SK-N-SH treated with all-trans-retinoic acid at 6 μM for 48 hours (cell line): ENCODE measurements around the gene MAT1A.

Experiments used
- ARNTL ChIP-seq: fragments of 450-650 bp; formaldehyde crosslinking; IDR thresholded peaks from 2 replicates; pipeline ENCODE4 v1.5.0; 2020; ENCODE audit warnings: low read depth, mild to moderate bottlenecking, moderate library complexity, borderline replicate concordance
- BACH2 ChIP-seq: fragments of 250-450 bp; sonication (Bioruptor Pico); IDR thresholded peaks from 2 replicates; pipeline ENCODE4 v1.9.0; 2021; ENCODE audit warnings: mild to moderate bottlenecking, borderline replicate concordance
- GLIS3 ChIP-seq: fragments of 250-450 bp; sonication (Bioruptor Pico); IDR thresholded peaks from 2 replicates; pipeline ENCODE4 v1.5.0; 2020; ENCODE audit warnings: mild to moderate bottlenecking, moderate library complexity
- SNAI2 ChIP-seq: fragments of 250-450 bp; sonication (Bioruptor Pico); IDR thresholded peaks from 2 replicates; pipeline ENCODE4 v1.5.0; 2020; ENCODE audit warnings: mild to moderate bottlenecking, moderate library complexity
- TOX ChIP-seq: fragments of 250-450 bp; sonication (Bioruptor Pico); IDR thresholded peaks from 2 replicates; pipeline ENCODE4 v1.8.0; 2021; ENCODE audit warnings: mild to moderate bottlenecking, moderate library complexity, borderline replicate concordance
- ZC3H10 ChIP-seq: fragments of 250-450 bp; sonication (Bioruptor Pico); IDR thresholded peaks from 2 replicates; pipeline ENCODE4 v1.5.1; 2021; ENCODE audit warnings: mild to moderate bottlenecking, moderate library complexity
- ZFP30 ChIP-seq: fragments of 450-650 bp; formaldehyde crosslinking; IDR thresholded peaks from 2 replicates; pipeline ENCODE4 v1.5.0; 2022; ENCODE audit warnings: mild to moderate bottlenecking, moderate library complexity
- TF ChIP-seq, protein P1 (sequence below): fragments of 250-450 bp; sonication (Bioruptor Pico); IDR thresholded peaks from 2 replicates; pipeline ENCODE4 v1.8.0; 2021; ENCODE audit warnings: low read depth, mild to moderate bottlenecking, moderate library complexity, borderline replicate concordance
- TF ChIP-seq, protein P2 (sequence below): fragments of 250-450 bp; sonication (Bioruptor Pico); IDR thresholded peaks from 2 replicates; pipeline ENCODE4 v1.8.0; 2020; ENCODE audit warnings: mild to moderate bottlenecking, moderate library complexity, borderline replicate concordance

- no peak for TF ChIP-seq SNAI2 (CRISPR knock-in tag)
- TF ChIP-seq, protein P1, sequence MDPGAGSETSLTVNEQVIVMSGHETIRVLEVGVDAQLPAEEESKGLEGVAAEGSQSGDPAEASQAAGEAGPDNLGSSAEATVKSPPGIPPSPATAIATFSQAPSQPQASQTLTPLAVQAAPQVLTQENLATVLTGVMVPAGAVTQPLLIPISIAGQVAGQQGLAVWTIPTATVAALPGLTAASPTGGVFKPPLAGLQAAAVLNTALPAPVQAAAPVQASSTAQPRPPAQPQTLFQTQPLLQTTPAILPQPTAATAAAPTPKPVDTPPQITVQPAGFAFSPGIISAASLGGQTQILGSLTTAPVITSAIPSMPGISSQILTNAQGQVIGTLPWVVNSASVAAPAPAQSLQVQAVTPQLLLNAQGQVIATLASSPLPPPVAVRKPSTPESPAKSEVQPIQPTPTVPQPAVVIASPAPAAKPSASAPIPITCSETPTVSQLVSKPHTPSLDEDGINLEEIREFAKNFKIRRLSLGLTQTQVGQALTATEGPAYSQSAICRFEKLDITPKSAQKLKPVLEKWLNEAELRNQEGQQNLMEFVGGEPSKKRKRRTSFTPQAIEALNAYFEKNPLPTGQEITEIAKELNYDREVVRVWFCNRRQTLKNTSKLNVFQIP (CRISPR knock-in tag): no peak
- TF ChIP-seq, protein P2, sequence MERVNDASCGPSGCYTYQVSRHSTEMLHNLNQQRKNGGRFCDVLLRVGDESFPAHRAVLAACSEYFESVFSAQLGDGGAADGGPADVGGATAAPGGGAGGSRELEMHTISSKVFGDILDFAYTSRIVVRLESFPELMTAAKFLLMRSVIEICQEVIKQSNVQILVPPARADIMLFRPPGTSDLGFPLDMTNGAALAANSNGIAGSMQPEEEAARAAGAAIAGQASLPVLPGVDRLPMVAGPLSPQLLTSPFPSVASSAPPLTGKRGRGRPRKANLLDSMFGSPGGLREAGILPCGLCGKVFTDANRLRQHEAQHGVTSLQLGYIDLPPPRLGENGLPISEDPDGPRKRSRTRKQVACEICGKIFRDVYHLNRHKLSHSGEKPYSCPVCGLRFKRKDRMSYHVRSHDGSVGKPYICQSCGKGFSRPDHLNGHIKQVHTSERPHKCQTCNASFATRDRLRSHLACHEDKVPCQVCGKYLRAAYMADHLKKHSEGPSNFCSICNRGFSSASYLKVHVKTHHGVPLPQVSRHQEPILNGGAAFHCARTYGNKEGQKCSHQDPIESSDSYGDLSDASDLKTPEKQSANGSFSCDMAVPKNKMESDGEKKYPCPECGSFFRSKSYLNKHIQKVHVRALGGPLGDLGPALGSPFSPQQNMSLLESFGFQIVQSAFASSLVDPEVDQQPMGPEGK: no peak
- no peak for TF ChIP-seq ARNTL (CRISPR knock-in tag)
- no peak for TF ChIP-seq ZC3H10 (CRISPR knock-in tag)
- TF ChIP-seq TOX (CRISPR knock-in tag): no peak
- TF ChIP-seq BACH2: no peak
- TF ChIP-seq GLIS3: no peak
- TF ChIP-seq ZFP30 (CRISPR knock-in tag): no peak
These were observed 11.7 kb downstream of the MAT1A start for GRCh38 chr10:80277567-80278250.
